Activated CD8-positive, alpha-beta T cell treated with anti-CD3 and anti-CD28 coated beads, Interleukin-2, amount 10 ng/mL, durations not matched to agents 7 days and 5 days (primary cell): ENCODE data around the gene PRKCZ. TPM values are rescaled to one million over a fixed set of nuclear protein-coding genes. Genes with fewer than 3 reads are reported as not detected.
A peak's percentile ranks its signal among the peaks of the same experiment; 100 is the strongest.

Source experiments
- ATAC-seq: fragments of 150-1000 bp; cut with Tn5 transposase; one replicate; pipeline ENCODE4 v1.10.0; 2021; ENCODE audit warnings: moderate library complexity
- CTCF ChIA-PET: fragments of 350-600 bp; sonication (Branson Sonifier 250); formaldehyde crosslinking; loops from one replicate; lab custom pipeline; 2021; ENCODE audit warnings: antibody characterized with exemption; lab: Charles Lee
- POLR2A ChIA-PET: fragments of 350-600 bp; sonication (Branson Sonifier 250); formaldehyde crosslinking; loops from one replicate; lab custom pipeline; 2021; ENCODE audit warnings: antibody characterized with exemption; lab: Charles Lee
- DNase-seq: peaks from one replicate; pipeline ENCODE4 v3.0.0-alpha.2; 2020
- H3K27ac Mint-ChIP-seq: one replicate; pipeline ENCODE4 v1.8.0; 2021; ENCODE audit warnings: mild to moderate bottlenecking, mixed read lengths
- H3K27me3 Mint-ChIP-seq: one replicate; pipeline ENCODE4 v1.8.0; 2021; ENCODE audit warnings: low read depth, mixed read lengths
- H3K36me3 Mint-ChIP-seq: one replicate; pipeline ENCODE4 v1.8.0; 2021; ENCODE audit warnings: low read depth, mixed read lengths
- H3K4me1 Mint-ChIP-seq: one replicate; pipeline ENCODE4 v1.8.0; 2021; ENCODE audit warnings: low read depth, mixed read lengths
- H3K4me3 Mint-ChIP-seq: one replicate; pipeline ENCODE4 v1.8.0; 2021; ENCODE audit warnings: mild to moderate bottlenecking, mixed read lengths
- H3K9me3 Mint-ChIP-seq: one replicate; pipeline ENCODE4 v1.8.0; 2022; ENCODE audit warnings: mixed read lengths; ENCODE audit not compliant: insufficient read depth
- total RNA-seq, 2 experiments: library from RNA; stranded (reverse); gene quantifications; one replicate each; pipeline ENCODE4 v1.2.3, GENCODE V29; 2021

The PRKCZ gene
- 10 to 100 TPM; 11.4 to 12.9 TPM for total RNA-seq

- ChIA-PET POLR2A (no interaction called here), CTCF (no interaction called here)
- ATAC-seq = peak; percentile 97
- H3K4me1 Mint-ChIP-seq = peaks cover 22% of the 10 kb centered on the region
- H3K27ac Mint-ChIP-seq = no peak within 1 kb of the TSS
- DNase-seq = peak; percentile 93
- H3K27me3 Mint-ChIP-seq = peaks cover 16% of the 10 kb centered on the region
- no peaks in the 10 kb centered on the region for H3K36me3 Mint-ChIP-seq
- H3K4me3 Mint-ChIP-seq = peak within 1 kb of the TSS; percentile 73
- no peaks in the 10 kb centered on the region for H3K9me3 Mint-ChIP-seq
Observed at GRCh38 chr1:2049718-2050431, at the start of gene PRKCZ. TSS of gene PRKCZ (plus strand) at chr1:2050411. CDS start at chr1:2050631, 220 bp downstream.

GRCh38 chr1:2000432-2000831 is 49.8 kb upstream of the PRKCZ start:
- peaks cover 40% of the 10 kb centered on the region for H3K27me3 Mint-ChIP-seq
- ChIA-PET POLR2A (no interaction called here), CTCF (interaction anchor here (1.6 kb wide), 1 partner anchor 44 kb away, joined by 4 read pairs; no protein-coding TSS in a partner anchor)
- no peaks in the 10 kb centered on the region for H3K36me3 Mint-ChIP-seq
- DNase-seq (no peak), ATAC-seq (no peak)
- H3K4me1 Mint-ChIP-seq = peaks cover 7% of the 10 kb centered on the region
- H3K27ac Mint-ChIP-seq = no peak overlapping the region
- H3K9me3 Mint-ChIP-seq = no peaks in the 10 kb centered on the region
- no peak overlapping the region for H3K4me3 Mint-ChIP-seq

GRCh38 chr1:2000850-2001249 is 49.4 kb upstream of the PRKCZ start:
- no peak overlapping the region for H3K27ac Mint-ChIP-seq
- POLR2A ChIA-PET = no interaction called here
- no peaks in the 10 kb centered on the region for H3K36me3 Mint-ChIP-seq
- H3K4me3 Mint-ChIP-seq = no peak overlapping the region
- peaks cover 40% of the 10 kb centered on the region for H3K27me3 Mint-ChIP-seq
- no peak for DNase-seq
- peaks cover 7% of the 10 kb centered on the region for H3K4me1 Mint-ChIP-seq
- CTCF ChIA-PET = interaction anchor here (1.6 kb wide), 1 partner anchor 44 kb away, joined by 4 read pairs; no protein-coding TSS in a partner anchor
- H3K9me3 Mint-ChIP-seq = no peaks in the 10 kb centered on the region
- no peak for ATAC-seq

GRCh38 chr1:2001773-2002411 is 48.3 kb upstream of the PRKCZ start:
- peaks cover 44% of the 10 kb centered on the region for H3K27me3 Mint-ChIP-seq
- ChIA-PET POLR2A (no interaction called here), CTCF (no interaction called here)
- H3K4me3 Mint-ChIP-seq = no peak overlapping the region
- no peaks in the 10 kb centered on the region for H3K36me3 Mint-ChIP-seq
- H3K27ac Mint-ChIP-seq = no peak overlapping the region
- H3K9me3 Mint-ChIP-seq = no peaks in the 10 kb centered on the region
- ATAC-seq = no peak
- DNase-seq = no peak
- no peaks in the 10 kb centered on the region for H3K4me1 Mint-ChIP-seq

GRCh38 chr1:2003541-2004131 is 46.6 kb upstream of the PRKCZ start, which contains the start of gene CFAP74:
TSS of gene CFAP74 (minus strand) at chr1:2003786. CDS start at chr1:1990956, 12,830 bp downstream.
- Mint-ChIP-seq H3K36me3 (no peaks in the 10 kb centered on the region), H3K4me1 (no peaks in the 10 kb centered on the region), H3K9me3 (no peaks in the 10 kb centered on the region), H3K4me3 (no peak within 1 kb of the TSS), H3K27me3 (peaks cover 40% of the 10 kb centered on the region), H3K27ac (no peak within 1 kb of the TSS)
- ChIA-PET CTCF (no interaction called here), POLR2A (no interaction called here)
- ATAC-seq (peak; percentile 61), DNase-seq (peak; percentile 41)

GRCh38 chr1:2004856-2005255 is 45.4 kb upstream of the PRKCZ start:
- ATAC-seq (no peak), DNase-seq (no peak)
- H3K36me3 Mint-ChIP-seq = no peaks in the 10 kb centered on the region
- H3K9me3 Mint-ChIP-seq = no peaks in the 10 kb centered on the region
- H3K4me3 Mint-ChIP-seq = no peak overlapping the region
- CTCF ChIA-PET = no interaction called here
- no peak overlapping the region for H3K27ac Mint-ChIP-seq
- H3K4me1 Mint-ChIP-seq = no peaks in the 10 kb centered on the region
- POLR2A ChIA-PET = no interaction called here
- H3K27me3 Mint-ChIP-seq = peaks cover 35% of the 10 kb centered on the region

GRCh38 chr1:2009101-2010053 is 40.8 kb upstream of the PRKCZ start:
- Mint-ChIP-seq H3K27ac (no peak overlapping the region), H3K9me3 (no peaks in the 10 kb centered on the region), H3K36me3 (no peaks in the 10 kb centered on the region), H3K27me3 (peaks cover 17% of the 10 kb centered on the region), H3K4me3 (no peak overlapping the region), H3K4me1 (no peaks in the 10 kb centered on the region)
- ATAC-seq (no peak), DNase-seq (no peak)
- ChIA-PET CTCF (interaction anchor here (1.6 kb wide), 1 partner anchor 35 kb away, joined by 7 read pairs; no protein-coding TSS in a partner anchor), POLR2A (no interaction called here)

GRCh38 chr1:2014181-2014580 is 36.0 kb upstream of the PRKCZ start:
- H3K4me3 Mint-ChIP-seq = no peak overlapping the region
- H3K36me3 Mint-ChIP-seq = no peaks in the 10 kb centered on the region
- ChIA-PET POLR2A (no interaction called here), CTCF (interaction anchor here (1.2 kb wide), 1 partner anchor 181 kb away, joined by 3 read pairs; the partner anchor contains the start of gene FAAP20)
- H3K27me3 Mint-ChIP-seq = peaks cover 30% of the 10 kb centered on the region
- DNase-seq = no peak
- H3K9me3 Mint-ChIP-seq = no peaks in the 10 kb centered on the region
- peaks cover 3% of the 10 kb centered on the region for H3K4me1 Mint-ChIP-seq
- no peak overlapping the region for H3K27ac Mint-ChIP-seq
- no peak for ATAC-seq

- POLR2A ChIA-PET = no interaction called here
- Mint-ChIP-seq H3K27ac (no peak overlapping the region), H3K36me3 (no peaks in the 10 kb centered on the region), H3K27me3 (peaks cover 30% of the 10 kb centered on the region), H3K9me3 (no peaks in the 10 kb centered on the region), H3K4me3 (no peak overlapping the region), H3K4me1 (peaks cover 3% of the 10 kb centered on the region)
- CTCF ChIA-PET = interaction anchor here (0.7 to 1.2 kb wide), 2 partner anchors 27 to 180 kb away, joined by 3 read pairs; partner anchors contain the start of gene FAAP20
- no peak for DNase-seq
- no peak for ATAC-seq
Observed at GRCh38 chr1:2014741-2015735, 35.2 kb upstream of the PRKCZ start.

GRCh38 chr1:2016123-2016522 is 34.1 kb upstream of the PRKCZ start:
- H3K4me1 Mint-ChIP-seq = peaks cover 3% of the 10 kb centered on the region
- H3K36me3 Mint-ChIP-seq = no peaks in the 10 kb centered on the region
- H3K9me3 Mint-ChIP-seq = no peaks in the 10 kb centered on the region
- H3K27ac Mint-ChIP-seq = no peak overlapping the region
- ChIA-PET POLR2A (no interaction called here), CTCF (interaction anchor here (0.7 kb wide), 1 partner anchor 28 kb away, joined by 3 read pairs; no protein-coding TSS in a partner anchor)
- H3K27me3 Mint-ChIP-seq = peaks cover 40% of the 10 kb centered on the region
- ATAC-seq (no peak), DNase-seq (no peak)
- no peak overlapping the region for H3K4me3 Mint-ChIP-seq
